ENCODE measurements around the gene HHLA2. TPM values are rescaled to one million over a fixed set of nuclear protein-coding genes. Genes with fewer than 3 reads are reported as not detected.

HHLA2 gene
- total and polyA plus RNA-seq, 2 of the 8 experiments (the other 6 are each of a cell fraction or from before 2014, with no cell fraction given), result not detected

DNA sequence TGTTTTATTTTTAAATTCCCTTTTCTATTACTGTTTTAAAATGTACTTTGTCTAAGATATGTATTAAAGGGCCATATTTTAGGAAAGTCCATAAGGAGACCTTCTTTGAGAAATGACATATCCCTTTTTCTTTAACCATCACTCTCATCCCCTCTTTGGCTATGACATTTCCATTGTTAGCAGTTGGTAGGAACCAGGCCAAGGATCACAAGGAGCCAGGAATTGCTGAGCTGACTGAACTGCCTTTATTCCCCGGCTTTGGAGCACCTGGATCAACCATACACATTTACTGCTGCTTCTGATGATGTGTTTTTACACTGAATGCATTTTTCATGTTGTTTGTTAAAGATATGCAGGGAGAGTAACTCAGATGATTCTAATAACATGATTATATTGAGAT, 79.7 kb downstream of the HHLA2 start:
- Histone ChIP-seq H3K18ac (ENCODE audit: extremely low read depth, low read length) (no peak overlapping the region), H4K91ac (replicated peaks; ENCODE audit: insufficient read length, low read length) (no peak overlapping the region), H3K79me1 (ENCODE audit: low read depth, low read length) (no peaks in the 10 kb centered on the region), H2BK120ac (replicated peaks; ENCODE audit: low read depth, low read length) (no peak overlapping the region), H2AFZ (ENCODE audit: low read length) (no peak overlapping the region), H3K4me2 (ENCODE audit: insufficient read depth in 1 of 2, low read depth in 2 of 2, low read length in 2 of 2) (no peak overlapping the region), H3K23me2 (ENCODE audit: low read depth, low read length) (no peaks in the 10 kb centered on the region), H3K79me2 (ENCODE audit: control insufficient read depth in 1 of 2, insufficient read depth in 2 of 2, low read length in 2 of 2) (no peaks in the 10 kb centered on the region), H3K36me3 (ENCODE audit: control insufficient read depth in 2 of 4, insufficient read depth in 4 of 4, low read length in 3 of 4) (no peaks in the 10 kb centered on the region), H4K20me1 (replicated peaks in 1 of 2; ENCODE audit: control insufficient read depth in 1 of 2, insufficient read depth in 2 of 2, low read length in 2 of 2) (no peaks in the 10 kb centered on the region), H4K8ac (ENCODE audit: extremely low read depth, insufficient read depth, low read length) (no peak overlapping the region), H3K4me1 (replicated peaks in 1 of 4; ENCODE audit: control insufficient read depth in 3 of 4, insufficient read depth in 4 of 4, low read length in 3 of 4) (peaks cover 2 to 10% (median 3%) of the 10 kb centered on the region in 4 experiments; a peak in 4 of 7 replicates), H3K14ac (ENCODE audit: insufficient read length) (no peak overlapping the region), H2BK5ac (ENCODE audit: low read depth, low read length) (no peak overlapping the region), H4K5ac (ENCODE audit: insufficient read length, low read depth, low read length) (no peak overlapping the region), H3K27ac (ENCODE audit: low read depth, low read length) (no peak overlapping the region), H3K9me3 (ENCODE audit: insufficient read depth in 2 of 2, low read depth in 1 of 2, low read length in 1 of 2) (no peaks in the 10 kb centered on the region), H2BK20ac (ENCODE audit: low read length) (peak overlapping the region; percentile 56; the same call in 1 of the 2 replicates), H3K4ac (replicated peaks; ENCODE audit: insufficient read length, low read depth, low read length) (no peak overlapping the region), H3K9ac (replicated peaks in 1 of 4; ENCODE audit: extremely low read depth in 1 of 4, low read depth in 3 of 4, low read length in 3 of 4) (no peak overlapping the region), H2BK12ac (ENCODE audit: low read depth, low read length) (no peak overlapping the region), H3K27me3 (replicated peaks in 1 of 4; ENCODE audit: control insufficient read depth in 3 of 4, extremely low read depth in 1 of 4, insufficient read depth in 3 of 4, low read length in 3 of 4) (no peaks in the 10 kb centered on the region), H3K56ac (replicated peaks; ENCODE audit: insufficient read length, low read depth, low read length) (no peak overlapping the region), H3K4me3 (ENCODE audit: extremely low read depth in 1 of 4, insufficient read depth in 2 of 4, low read depth in 3 of 4, low read length in 4 of 4) (no peak overlapping the region), H2BK15ac (ENCODE audit: low read length) (no peak overlapping the region), H2AK5ac (ENCODE audit: low read depth, low read length) (no peak overlapping the region), H3K23ac (ENCODE audit: insufficient read length) (no peak overlapping the region)
- no peak for FAIRE-seq
- CTCF ChIA-PET (ENCODE audit: partially characterized antibody), result interaction anchor here (2.0 kb wide), 1 partner anchor 14 kb away, joined by 6 read pairs; no protein-coding TSS in a partner anchor
- POLR2A ChIA-PET (ENCODE audit: partially characterized antibody), result no interaction called here
- 0% methylated on average over 1 of the region's 1 CpG; no CpG with 5 or more reads in 1 of the 2 experiments for WGBS, 2 experiments (ENCODE audit: extremely low coverage in 1 of 2, insufficient coverage in 1 of 2, insufficient read length in 1 of 2, insufficient replicate concordance in 2 of 2, low coverage in 1 of 2, low lambda C conversion rate in 2 of 2, missing lambda C conversion rate in 1 of 2)
- TF ChIP-seq TBP (IDR thresholded peaks at IDR 0.05; ENCODE audit: low read depth, low read length) (no peak), CBX5 (IDR thresholded peaks at IDR 0.05; ENCODE audit: low read depth, low read length) (no peak)
- DNase-seq (ENCODE audit: low read depth in 1 of 2, low spot score in 2 of 2), result no peak
